Skeletal muscle tissue (tissue), 4 donors: ENCODE results near the gene NKX6-2. TPM values are rescaled to one million over a fixed set of nuclear protein-coding genes. Genes with fewer than 3 reads are reported as not detected.

Source experiments
- H3K27ac ChIP-seq: one replicate; pipeline ENCODE4 v1.7.0; 2013; ENCODE audit warnings: mild to moderate bottlenecking, low read depth, low read length, inconsistent platforms
- H3K27me3 ChIP-seq, 3 donors: one replicate each; pipeline ENCODE4 v1.7.0; 2013; ENCODE audit warnings: low read length in 3 of 3; ENCODE audit not compliant: control insufficient read depth in 3 of 3, insufficient read depth in 3 of 3
- H3K36me3 ChIP-seq, 3 donors: one replicate each; pipeline ENCODE4 v1.7.0; 2013; ENCODE audit warnings: low read length in 3 of 3; ENCODE audit not compliant: control insufficient read depth in 3 of 3, insufficient read depth in 3 of 3
- H3K4me1 ChIP-seq, 3 donors: one replicate each; pipeline ENCODE4 v1.7.0; 2013; ENCODE audit warnings: low read length in 3 of 3, mild to moderate bottlenecking in 3 of 3; ENCODE audit not compliant: control insufficient read depth in 3 of 3, insufficient read depth in 3 of 3
- H3K4me3 ChIP-seq, 3 donors: one replicate each; pipeline ENCODE4 v1.7.0; 2013; ENCODE audit warnings: low read length in 3 of 3
- H3K9ac ChIP-seq, 3 donors: one replicate each; pipeline ENCODE4 v1.7.0; 2013; ENCODE audit warnings: low read length in 3 of 3, mild to moderate bottlenecking in 3 of 3, moderate library complexity in 2 of 3, low read depth in 1 of 3
- H3K9me3 ChIP-seq, 3 donors: one replicate each; pipeline ENCODE4 v1.7.0; 2013; ENCODE audit warnings: low read length in 3 of 3; ENCODE audit not compliant: control insufficient read depth in 3 of 3
- total RNA-seq: library from RNA; depleted of rRNA; stranded (reverse); fragments of >200 nt; gene quantifications from one replicate; pipeline ENCODE4 v1.2.3, GENCODE V29; 2014
- donor health status: Osteomylitis.

Gene NKX6-2
- total RNA-seq, 1 donor from 2014 or later, result not detected

GRCh38 chr10:132806561-132807003 lies 20.6 kb upstream of the NKX6-2 start:
- no peak overlapping the region for H3K9ac ChIP-seq
- H3K36me3 ChIP-seq, result no peaks in the 10 kb centered on the region
- H3K9me3 ChIP-seq, result peaks cover 0 to 4% (median 0%) of the 10 kb centered on the region in 3 donors
- H3K4me3 ChIP-seq, result no peak overlapping the region
- no peak overlapping the region for H3K27ac ChIP-seq
- H3K4me1 ChIP-seq, result no peaks in the 10 kb centered on the region
- H3K27me3 ChIP-seq, result peaks cover 0 to 26% (median 8%) of the 10 kb centered on the region in 3 donors

- no peaks in the 10 kb centered on the region for H3K4me1 ChIP-seq
- H3K27ac ChIP-seq, result no peak overlapping the region
- H3K9me3 ChIP-seq, result peaks cover 0 to 4% (median 0%) of the 10 kb centered on the region in 3 donors
- H3K36me3 ChIP-seq, result no peaks in the 10 kb centered on the region
- peaks cover 0 to 27% (median 8%) of the 10 kb centered on the region in 3 donors for H3K27me3 ChIP-seq
- H3K9ac ChIP-seq, result no peak overlapping the region
- H3K4me3 ChIP-seq, result no peak overlapping the region
Observed at GRCh38 chr10:132806110-132806509, 20.2 kb upstream of the NKX6-2 start.

GRCh38 chr10:132805599-132805998 lies 19.7 kb upstream of the NKX6-2 start:
- Histone ChIP-seq H3K36me3 (no peaks in the 10 kb centered on the region), H3K9me3 (peaks cover 0 to 4% (median 0%) of the 10 kb centered on the region in 3 donors), H3K27me3 (peaks cover 0 to 23% (median 7%) of the 10 kb centered on the region in 3 donors), H3K27ac (no peak overlapping the region), H3K9ac (no peak overlapping the region), H3K4me3 (no peak overlapping the region), H3K4me1 (no peaks in the 10 kb centered on the region)

- Histone ChIP-seq H3K36me3 (no peaks in the 10 kb centered on the region), H3K9me3 (peaks cover 0 to 4% (median 0%) of the 10 kb centered on the region in 3 donors), H3K4me1 (no peaks in the 10 kb centered on the region), H3K4me3 (no peak overlapping the region), H3K27ac (no peak overlapping the region), H3K9ac (no peak overlapping the region), H3K27me3 (peaks cover 0 to 21% (median 6%) of the 10 kb centered on the region in 3 donors)
Observed at GRCh38 chr10:132804785-132805426, 19.0 kb upstream of the NKX6-2 start.

GRCh38 chr10:132804287-132804686 lies 18.3 kb upstream of the NKX6-2 start:
- Histone ChIP-seq H3K9me3 (peaks cover 0 to 4% (median 0%) of the 10 kb centered on the region in 3 donors), H3K27me3 (peaks cover 0 to 21% (median 6%) of the 10 kb centered on the region in 3 donors)

GRCh38 chr10:132803416-132804210 lies 17.7 kb upstream of the NKX6-2 start:
- Histone ChIP-seq H3K27me3 (peaks cover 0 to 20% (median 6%) of the 10 kb centered on the region in 3 donors), H3K9me3 (peaks cover 0 to 4% (median 0%) of the 10 kb centered on the region in 3 donors), H3K4me1 (no peaks in the 10 kb centered on the region), H3K36me3 (no peaks in the 10 kb centered on the region), H3K27ac (no peak overlapping the region), H3K9ac (no peak overlapping the region), H3K4me3 (no peak overlapping the region)

More at GRCh38 chr10:132804287-132804686, 18.3 kb upstream of the NKX6-2 start:
- H3K36me3 ChIP-seq, result no peaks in the 10 kb centered on the region
- H3K27ac ChIP-seq, result no peak overlapping the region
- no peaks in the 10 kb centered on the region for H3K4me1 ChIP-seq
- no peak overlapping the region for H3K9ac ChIP-seq
- H3K4me3 ChIP-seq, result no peak overlapping the region

- no peak overlapping the region for H3K4me3 ChIP-seq
- H3K27ac ChIP-seq, result no peak overlapping the region
- H3K36me3 ChIP-seq, result no peaks in the 10 kb centered on the region
- peaks cover 0 to 4% (median 0%) of the 10 kb centered on the region in 3 donors for H3K9me3 ChIP-seq
- H3K9ac ChIP-seq, result no peak overlapping the region
- no peaks in the 10 kb centered on the region for H3K4me1 ChIP-seq
- H3K27me3 ChIP-seq, result peaks cover 0 to 21% (median 6%) of the 10 kb centered on the region in 3 donors
Observed at GRCh38 chr10:132802694-132803320, 16.9 kb upstream of the NKX6-2 start.

GRCh38 chr10:132802048-132802447 lies 16.1 kb upstream of the NKX6-2 start:
- no peaks in the 10 kb centered on the region for H3K36me3 ChIP-seq
- no peaks in the 10 kb centered on the region for H3K4me1 ChIP-seq
- H3K4me3 ChIP-seq, result no peak overlapping the region
- H3K27me3 ChIP-seq, result peaks cover 0 to 23% (median 6%) of the 10 kb centered on the region in 3 donors
- H3K9me3 ChIP-seq, result peaks cover 0 to 4% (median 0%) of the 10 kb centered on the region in 3 donors
- no peak overlapping the region for H3K27ac ChIP-seq
- no peak overlapping the region for H3K9ac ChIP-seq

GRCh38 chr10:132799865-132800264 lies 13.9 kb upstream of the NKX6-2 start:
- Histone ChIP-seq H3K36me3 (no peaks in the 10 kb centered on the region), H3K4me1 (no peaks in the 10 kb centered on the region), H3K9me3 (peaks cover 0 to 4% (median 0%) of the 10 kb centered on the region in 3 donors), H3K27me3 (peaks cover 4 to 25% (median 11%) of the 10 kb centered on the region in 3 donors), H3K9ac (no peak overlapping the region), H3K4me3 (no peak overlapping the region), H3K27ac (no peak overlapping the region)
